RWPE1 (cell line): ENCODE results near the gene MINDY4.

ENCODE experiments used
- CTCF ChIA-PET: fragments of 350-600 bp; sonication (Branson Sonifier 250); formaldehyde crosslinking; extraction: SDS; loops from one replicate; lab custom pipeline; 2021; lab: Yijun Ruan, JAX
- POLR2A ChIA-PET: fragments of 400-600 bp; formaldehyde crosslinking; extraction: SDS; loops from one replicate; lab custom pipeline; 2020; ENCODE audit warnings: antibody characterized with exemption; ENCODE audit not compliant: low non-redundant PET; lab: Yijun Ruan, JAX
- DNase-seq: peaks from one replicate; pipeline ENCODE4 v3.0.0; 2012; ENCODE audit warnings: low spot score
- H3K27ac ChIP-seq: fragments of 450-650 bp; 2 replicates; pipeline ENCODE4 v1.5.1; 2017
- TF ChIP-seq, protein P1 (sequence below): fragments of 450-650 bp; conservative IDR thresholded peaks from 2 replicates; pipeline ENCODE4 v1.5.1; 2017; ENCODE audit warnings: low read depth, mild to moderate bottlenecking

MINDY4 gene

DNA sequence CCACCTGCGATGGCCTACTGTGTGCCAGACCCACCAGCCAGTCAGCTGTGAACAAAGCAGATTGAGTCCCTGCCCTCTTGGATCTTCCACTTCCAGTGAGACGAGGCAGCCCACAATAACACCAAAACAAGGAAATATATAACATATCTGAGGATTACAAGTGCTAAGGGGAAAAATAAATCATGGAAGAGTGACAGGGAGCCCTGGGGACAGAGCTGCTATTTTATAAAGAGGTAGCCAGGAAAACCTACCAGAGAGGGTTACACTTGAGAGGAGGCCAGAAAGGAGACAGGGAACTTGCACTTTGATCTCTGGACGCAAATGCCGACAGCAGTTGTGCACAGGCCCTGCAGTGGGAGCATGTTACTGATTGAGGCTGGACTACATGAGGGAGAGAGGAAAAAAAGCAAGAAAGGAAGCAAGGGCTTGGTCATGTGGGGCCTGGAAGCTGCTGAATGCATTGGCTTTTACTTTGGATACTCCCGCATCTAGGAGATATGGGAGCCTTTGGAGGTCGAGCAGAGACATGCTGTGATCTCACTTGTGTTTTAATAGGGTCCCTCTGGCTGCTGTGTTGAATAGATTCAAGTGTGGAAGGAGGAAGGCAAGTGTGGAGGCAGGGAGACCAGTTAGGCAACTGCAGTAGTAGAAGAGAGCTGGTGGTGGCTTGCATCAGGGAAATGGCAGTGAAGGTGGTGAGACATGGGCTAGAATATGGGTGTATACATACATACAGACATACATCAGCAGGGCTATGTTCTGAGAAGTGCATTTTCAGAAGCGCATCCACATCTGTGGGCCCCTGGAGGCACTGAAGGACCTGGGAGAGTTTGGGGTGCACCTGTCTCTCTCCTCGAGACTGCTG, 26.2 kb downstream of the MINDY4 start:
- POLR2A ChIA-PET = no interaction called here
- TF ChIP-seq, protein P1, sequence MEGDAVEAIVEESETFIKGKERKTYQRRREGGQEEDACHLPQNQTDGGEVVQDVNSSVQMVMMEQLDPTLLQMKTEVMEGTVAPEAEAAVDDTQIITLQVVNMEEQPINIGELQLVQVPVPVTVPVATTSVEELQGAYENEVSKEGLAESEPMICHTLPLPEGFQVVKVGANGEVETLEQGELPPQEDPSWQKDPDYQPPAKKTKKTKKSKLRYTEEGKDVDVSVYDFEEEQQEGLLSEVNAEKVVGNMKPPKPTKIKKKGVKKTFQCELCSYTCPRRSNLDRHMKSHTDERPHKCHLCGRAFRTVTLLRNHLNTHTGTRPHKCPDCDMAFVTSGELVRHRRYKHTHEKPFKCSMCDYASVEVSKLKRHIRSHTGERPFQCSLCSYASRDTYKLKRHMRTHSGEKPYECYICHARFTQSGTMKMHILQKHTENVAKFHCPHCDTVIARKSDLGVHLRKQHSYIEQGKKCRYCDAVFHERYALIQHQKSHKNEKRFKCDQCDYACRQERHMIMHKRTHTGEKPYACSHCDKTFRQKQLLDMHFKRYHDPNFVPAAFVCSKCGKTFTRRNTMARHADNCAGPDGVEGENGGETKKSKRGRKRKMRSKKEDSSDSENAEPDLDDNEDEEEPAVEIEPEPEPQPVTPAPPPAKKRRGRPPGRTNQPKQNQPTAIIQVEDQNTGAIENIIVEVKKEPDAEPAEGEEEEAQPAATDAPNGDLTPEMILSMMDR = no peak
- CTCF ChIA-PET = interaction anchor here (0.6 kb wide), 2 partner anchors 1413 to 1773 kb away, joined by 3 to 5 read pairs; no protein-coding TSS in a partner anchor
- no peak overlapping the region for H3K27ac ChIP-seq
- DNase-seq = no peak

- TF ChIP-seq, protein P1 = no peak
- peak; percentile 89 for DNase-seq
- H3K27ac ChIP-seq = peak overlapping the region; percentile 70
- ChIA-PET POLR2A (no interaction called here), CTCF (interaction anchor here (0.6 to 1.2 kb wide), 7 partner anchors 58 to 323 kb away, joined by 3 to 5 read pairs (median 3); no protein-coding TSS in a partner anchor)
Observed at GRCh38 chr7:30799206-30799975, 28.2 kb downstream of the MINDY4 start.

- peak overlapping the region; percentile 70 for H3K27ac ChIP-seq
- ChIA-PET CTCF (interaction anchor here (0.6 to 1.2 kb wide), 7 partner anchors 59 to 323 kb away, joined by 3 to 5 read pairs (median 3); no protein-coding TSS in a partner anchor), POLR2A (no interaction called here)
- TF ChIP-seq, protein P1 = no peak
- no peak for DNase-seq
Observed at GRCh38 chr7:30799976-30800661, 28.9 kb downstream of the MINDY4 start.

GRCh38 chr7:30800785-30801252, 29.6 kb downstream of the MINDY4 start:
- CTCF ChIA-PET = interaction anchor here (0.5 to 1.8 kb wide), 4 partner anchors 24 to 326 kb away, joined by 3 to 4 read pairs (median 3); no protein-coding TSS in a partner anchor
- POLR2A ChIA-PET = no interaction called here
- DNase-seq = peak; percentile 84
- TF ChIP-seq, protein P1 = peak; percentile 78
- no peak overlapping the region for H3K27ac ChIP-seq

GRCh38 chr7:30802812-30803211, 31.6 kb downstream of the MINDY4 start:
- ChIA-PET POLR2A (no interaction called here), CTCF (no interaction called here)
- TF ChIP-seq, protein P1 = no peak
- no peak overlapping the region for H3K27ac ChIP-seq
- DNase-seq = no peak
